GM12878 (cell line): ENCODE measurements around the gene ADGRD2.

Source experiments
- CBX3 ChIP-seq: fragments of 200-600 bp; sonication (generic); IDR thresholded peaks from 2 replicates; pipeline ENCODE4 v1.6.1; 2016; ENCODE audit warnings: low read depth, borderline replicate concordance
- CHD2 ChIP-seq: IDR thresholded peaks from 2 replicates; pipeline ENCODE4 v1.6.1; 2011; ENCODE audit warnings: low read depth, low read length, improper control_type of control experiment, borderline replicate concordance
- EZH2 ChIP-seq: IDR thresholded peaks from 2 replicates; pipeline ENCODE4 v1.6.1; 2012; ENCODE audit warnings: low read depth, mild to moderate bottlenecking, control low read depth, inconsistent platforms, low read length, borderline replicate concordance; ENCODE audit not compliant: control insufficient read depth
- HDAC2 ChIP-seq: fragments of 200-600 bp; sonication (generic); IDR thresholded peaks from 2 replicates; pipeline ENCODE4 v1.6.1; 2017
- POLR2A ChIP-seq: IDR thresholded peaks from 2 replicates; pipeline ENCODE4 v1.6.1; 2011; ENCODE audit warnings: low read depth, mild to moderate bottlenecking, low read length
- POLR2AphosphoS5 ChIP-seq: IDR thresholded peaks from 2 replicates; pipeline ENCODE4 v1.6.1; 2011; ENCODE audit warnings: mild to moderate bottlenecking, low read length, inconsistent platforms
- SUZ12 ChIP-seq: fragments of 200-600 bp; sonication (generic); IDR thresholded peaks from one replicate; pipeline ENCODE4 v1.6.1; 2018; ENCODE audit warnings: antibody characterized with exemption, mild to moderate bottlenecking; ENCODE audit not compliant: unreplicated experiment
- TCF12 ChIP-seq: IDR thresholded peaks from 2 replicates; pipeline ENCODE4 v1.6.1; 2011; ENCODE audit warnings: low read depth, mild to moderate bottlenecking, low read length
- TF ChIP-seq, protein P1 (sequence below), 3 experiments: IDR thresholded peaks in 2 of 3; conservative IDR thresholded peaks in 1 of 3; 2 replicates each; pipeline ENCODE4 v1.5.1; 2011; ENCODE audit warnings: low read depth in 3 of 3, low read length in 3 of 3, mild to moderate bottlenecking in 3 of 3, control low read depth in 2 of 3, moderate library complexity in 2 of 3, inconsistent platforms in 1 of 3, mixed read lengths in 1 of 3; ENCODE audit not compliant: control insufficient read depth in 2 of 3, insufficient read depth in 1 of 3; ENCODE audit errors: extremely low read depth in 1 of 3
- TF ChIP-seq, protein P2 (sequence below): fragments of 450-650 bp; IDR thresholded peaks from 2 replicates; pipeline ENCODE4 v1.6.1; 2014; ENCODE audit warnings: mild to moderate bottlenecking
- TF ChIP-seq, protein P3 (sequence below): IDR thresholded peaks from 2 replicates; pipeline ENCODE4 v1.6.1; 2012; ENCODE audit warnings: mild to moderate bottlenecking, low read depth, low read length
- TF ChIP-seq, protein P4 (sequence below): fragments of 450-650 bp; IDR thresholded peaks from 2 replicates; pipeline ENCODE4 v1.6.1; 2017; ENCODE audit warnings: mild to moderate bottlenecking
- TF ChIP-seq, protein P5 (sequence below): IDR thresholded peaks from 2 replicates; pipeline ENCODE4 v1.6.1; 2011; ENCODE audit warnings: low read depth, low read length, improper control_type of control experiment, borderline replicate concordance

DNA sequence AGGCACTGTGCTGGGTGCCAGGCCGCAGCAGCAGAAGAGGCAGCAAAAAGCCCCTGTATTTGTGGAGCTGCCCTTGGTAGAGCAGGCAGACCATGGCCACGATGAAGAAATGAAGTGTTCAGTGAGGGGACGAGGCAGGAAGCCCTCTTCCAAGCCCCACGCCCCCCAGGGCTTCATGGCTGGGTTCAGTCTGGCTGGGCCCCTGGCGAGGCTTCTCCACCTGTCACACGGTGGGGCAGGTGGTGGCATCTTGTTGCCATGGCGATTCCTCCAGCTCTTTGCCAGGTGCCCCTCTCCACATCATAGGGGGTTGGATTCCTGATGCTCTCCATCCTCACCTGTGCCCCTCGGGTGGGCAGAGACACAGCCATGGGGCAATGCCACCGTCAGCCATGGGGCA lies 21.5 kb downstream of the ADGRD2 start:
- TF ChIP-seq TCF12 (no peak), EZH2 (no peak), CBX3 (no peak), CHD2 (no peak), POLR2AphosphoS5 (no peak), SUZ12 (no peak), POLR2A (no peak), HDAC2 (no peak)
- TF ChIP-seq, protein P1, sequence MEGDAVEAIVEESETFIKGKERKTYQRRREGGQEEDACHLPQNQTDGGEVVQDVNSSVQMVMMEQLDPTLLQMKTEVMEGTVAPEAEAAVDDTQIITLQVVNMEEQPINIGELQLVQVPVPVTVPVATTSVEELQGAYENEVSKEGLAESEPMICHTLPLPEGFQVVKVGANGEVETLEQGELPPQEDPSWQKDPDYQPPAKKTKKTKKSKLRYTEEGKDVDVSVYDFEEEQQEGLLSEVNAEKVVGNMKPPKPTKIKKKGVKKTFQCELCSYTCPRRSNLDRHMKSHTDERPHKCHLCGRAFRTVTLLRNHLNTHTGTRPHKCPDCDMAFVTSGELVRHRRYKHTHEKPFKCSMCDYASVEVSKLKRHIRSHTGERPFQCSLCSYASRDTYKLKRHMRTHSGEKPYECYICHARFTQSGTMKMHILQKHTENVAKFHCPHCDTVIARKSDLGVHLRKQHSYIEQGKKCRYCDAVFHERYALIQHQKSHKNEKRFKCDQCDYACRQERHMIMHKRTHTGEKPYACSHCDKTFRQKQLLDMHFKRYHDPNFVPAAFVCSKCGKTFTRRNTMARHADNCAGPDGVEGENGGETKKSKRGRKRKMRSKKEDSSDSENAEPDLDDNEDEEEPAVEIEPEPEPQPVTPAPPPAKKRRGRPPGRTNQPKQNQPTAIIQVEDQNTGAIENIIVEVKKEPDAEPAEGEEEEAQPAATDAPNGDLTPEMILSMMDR (IDR thresholded peaks at IDR 0.05 in 2 of 3, conservative IDR thresholded peaks at IDR 0.05 in 1 of 3; ENCODE audit: control insufficient read depth in 2 of 3, extremely low read depth in 1 of 3, insufficient read depth in 1 of 3, low read depth in 3 of 3, low read length in 3 of 3): no peak
- TF ChIP-seq, protein P2, sequence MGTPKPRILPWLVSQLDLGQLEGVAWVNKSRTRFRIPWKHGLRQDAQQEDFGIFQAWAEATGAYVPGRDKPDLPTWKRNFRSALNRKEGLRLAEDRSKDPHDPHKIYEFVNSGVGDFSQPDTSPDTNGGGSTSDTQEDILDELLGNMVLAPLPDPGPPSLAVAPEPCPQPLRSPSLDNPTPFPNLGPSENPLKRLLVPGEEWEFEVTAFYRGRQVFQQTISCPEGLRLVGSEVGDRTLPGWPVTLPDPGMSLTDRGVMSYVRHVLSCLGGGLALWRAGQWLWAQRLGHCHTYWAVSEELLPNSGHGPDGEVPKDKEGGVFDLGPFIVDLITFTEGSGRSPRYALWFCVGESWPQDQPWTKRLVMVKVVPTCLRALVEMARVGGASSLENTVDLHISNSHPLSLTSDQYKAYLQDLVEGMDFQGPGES: no peak
- TF ChIP-seq, protein P3, sequence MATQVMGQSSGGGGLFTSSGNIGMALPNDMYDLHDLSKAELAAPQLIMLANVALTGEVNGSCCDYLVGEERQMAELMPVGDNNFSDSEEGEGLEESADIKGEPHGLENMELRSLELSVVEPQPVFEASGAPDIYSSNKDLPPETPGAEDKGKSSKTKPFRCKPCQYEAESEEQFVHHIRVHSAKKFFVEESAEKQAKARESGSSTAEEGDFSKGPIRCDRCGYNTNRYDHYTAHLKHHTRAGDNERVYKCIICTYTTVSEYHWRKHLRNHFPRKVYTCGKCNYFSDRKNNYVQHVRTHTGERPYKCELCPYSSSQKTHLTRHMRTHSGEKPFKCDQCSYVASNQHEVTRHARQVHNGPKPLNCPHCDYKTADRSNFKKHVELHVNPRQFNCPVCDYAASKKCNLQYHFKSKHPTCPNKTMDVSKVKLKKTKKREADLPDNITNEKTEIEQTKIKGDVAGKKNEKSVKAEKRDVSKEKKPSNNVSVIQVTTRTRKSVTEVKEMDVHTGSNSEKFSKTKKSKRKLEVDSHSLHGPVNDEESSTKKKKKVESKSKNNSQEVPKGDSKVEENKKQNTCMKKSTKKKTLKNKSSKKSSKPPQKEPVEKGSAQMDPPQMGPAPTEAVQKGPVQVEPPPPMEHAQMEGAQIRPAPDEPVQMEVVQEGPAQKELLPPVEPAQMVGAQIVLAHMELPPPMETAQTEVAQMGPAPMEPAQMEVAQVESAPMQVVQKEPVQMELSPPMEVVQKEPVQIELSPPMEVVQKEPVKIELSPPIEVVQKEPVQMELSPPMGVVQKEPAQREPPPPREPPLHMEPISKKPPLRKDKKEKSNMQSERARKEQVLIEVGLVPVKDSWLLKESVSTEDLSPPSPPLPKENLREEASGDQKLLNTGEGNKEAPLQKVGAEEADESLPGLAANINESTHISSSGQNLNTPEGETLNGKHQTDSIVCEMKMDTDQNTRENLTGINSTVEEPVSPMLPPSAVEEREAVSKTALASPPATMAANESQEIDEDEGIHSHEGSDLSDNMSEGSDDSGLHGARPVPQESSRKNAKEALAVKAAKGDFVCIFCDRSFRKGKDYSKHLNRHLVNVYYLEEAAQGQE: no peak
- TF ChIP-seq, protein P4, sequence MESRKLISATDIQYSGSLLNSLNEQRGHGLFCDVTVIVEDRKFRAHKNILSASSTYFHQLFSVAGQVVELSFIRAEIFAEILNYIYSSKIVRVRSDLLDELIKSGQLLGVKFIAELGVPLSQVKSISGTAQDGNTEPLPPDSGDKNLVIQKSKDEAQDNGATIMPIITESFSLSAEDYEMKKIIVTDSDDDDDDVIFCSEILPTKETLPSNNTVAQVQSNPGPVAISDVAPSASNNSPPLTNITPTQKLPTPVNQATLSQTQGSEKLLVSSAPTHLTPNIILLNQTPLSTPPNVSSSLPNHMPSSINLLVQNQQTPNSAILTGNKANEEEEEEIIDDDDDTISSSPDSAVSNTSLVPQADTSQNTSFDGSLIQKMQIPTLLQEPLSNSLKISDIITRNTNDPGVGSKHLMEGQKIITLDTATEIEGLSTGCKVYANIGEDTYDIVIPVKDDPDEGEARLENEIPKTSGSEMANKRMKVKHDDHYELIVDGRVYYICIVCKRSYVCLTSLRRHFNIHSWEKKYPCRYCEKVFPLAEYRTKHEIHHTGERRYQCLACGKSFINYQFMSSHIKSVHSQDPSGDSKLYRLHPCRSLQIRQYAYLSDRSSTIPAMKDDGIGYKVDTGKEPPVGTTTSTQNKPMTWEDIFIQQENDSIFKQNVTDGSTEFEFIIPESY: no peak
- TF ChIP-seq, protein P5, sequence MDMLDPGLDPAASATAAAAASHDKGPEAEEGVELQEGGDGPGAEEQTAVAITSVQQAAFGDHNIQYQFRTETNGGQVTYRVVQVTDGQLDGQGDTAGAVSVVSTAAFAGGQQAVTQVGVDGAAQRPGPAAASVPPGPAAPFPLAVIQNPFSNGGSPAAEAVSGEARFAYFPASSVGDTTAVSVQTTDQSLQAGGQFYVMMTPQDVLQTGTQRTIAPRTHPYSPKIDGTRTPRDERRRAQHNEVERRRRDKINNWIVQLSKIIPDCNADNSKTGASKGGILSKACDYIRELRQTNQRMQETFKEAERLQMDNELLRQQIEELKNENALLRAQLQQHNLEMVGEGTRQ: no peak
